Uterus (tissue), 4 donors: ENCODE measurements around the gene RGS14. TPM values are rescaled to one million over a fixed set of nuclear protein-coding genes. Genes with fewer than 3 reads are reported as not detected.

Experiments
- DNase-seq, 2 donors: peaks; one replicate each; pipeline ENCODE4 v3.0.0-alpha.2; 2019 to 2020
- H3K27ac ChIP-seq, 2 donors: fragments of 200-600 bp; sonication (generic); 1 replicate in 1 of 2; 2 replicates in 1 of 2; pipeline ENCODE4 v1.5.1; 2016 to 2018
- H3K27me3 ChIP-seq, 2 donors: fragments of 200-600 bp; sonication (generic); one replicate each; pipeline ENCODE4 v1.5.1; 2018 to 2019; ENCODE audit warnings: control low read depth in 1 of 2
- H3K36me3 ChIP-seq, 2 donors: fragments of 200-600 bp; sonication (generic); one replicate each; pipeline ENCODE4 v1.5.1; 2019; ENCODE audit warnings: control low read depth in 1 of 2
- H3K4me1 ChIP-seq, 2 donors: fragments of 200-600 bp; sonication (generic); one replicate each; pipeline ENCODE4 v1.5.1; 2018 to 2019; ENCODE audit warnings: control low read depth in 1 of 2
- H3K4me3 ChIP-seq, 2 donors: fragments of 200-600 bp; sonication (generic); 1 replicate in 1 of 2; 2 replicates in 1 of 2; pipeline ENCODE4 v1.5.1; 2018 to 2019; ENCODE audit warnings: mild to moderate bottlenecking in 1 of 2
- H3K9me3 ChIP-seq, 2 donors: fragments of 200-600 bp; sonication (generic); one replicate each; pipeline ENCODE4 v1.5.1; 2019; ENCODE audit warnings: control low read depth in 1 of 2
- CTCF ChIP-seq, 4 experiments: fragments of 200-600 bp in 2 of 4; fragments of 450-650 bp in 2 of 4; sonication (generic) in 2 of 4; IDR thresholded peaks; one replicate each; pipeline ENCODE4 v1.5.1; 2016 to 2019; ENCODE audit warnings: antibody characterized with exemption in 4 of 4, mild to moderate bottlenecking in 2 of 4, moderate library complexity in 1 of 4
- POLR2A ChIP-seq, 2 donors: fragments of 450-650 bp; IDR thresholded peaks; one replicate each; pipeline ENCODE4 v1.6.1; 2016; ENCODE audit warnings: antibody characterized with exemption in 2 of 2, mild to moderate bottlenecking in 1 of 2, moderate library complexity in 1 of 2
- intact Hi-C: fragments of 100-400 bp; cut with DNase I; formaldehyde crosslinking; loops from one replicate; pipeline ENCODE4 v1.15.1; 2023; ENCODE audit warnings: low total_unique reads
- total RNA-seq, 4 donors: library from RNA; depleted of rRNA in 3 of 4; stranded (reverse); fragments of >200 nt in 3 of 4; gene quantifications; one replicate each; pipeline versions ENCODE4 v1.1.0 to v1.2.4, GENCODE V29; 2014 to 2023
- donor health status: DM: yes; HTN: yes; CAD: no.

The RGS14 gene
- total RNA-seq, 4 donors from 2014 or later = 1.5 to 25.6 (median 13.6) TPM

DNA sequence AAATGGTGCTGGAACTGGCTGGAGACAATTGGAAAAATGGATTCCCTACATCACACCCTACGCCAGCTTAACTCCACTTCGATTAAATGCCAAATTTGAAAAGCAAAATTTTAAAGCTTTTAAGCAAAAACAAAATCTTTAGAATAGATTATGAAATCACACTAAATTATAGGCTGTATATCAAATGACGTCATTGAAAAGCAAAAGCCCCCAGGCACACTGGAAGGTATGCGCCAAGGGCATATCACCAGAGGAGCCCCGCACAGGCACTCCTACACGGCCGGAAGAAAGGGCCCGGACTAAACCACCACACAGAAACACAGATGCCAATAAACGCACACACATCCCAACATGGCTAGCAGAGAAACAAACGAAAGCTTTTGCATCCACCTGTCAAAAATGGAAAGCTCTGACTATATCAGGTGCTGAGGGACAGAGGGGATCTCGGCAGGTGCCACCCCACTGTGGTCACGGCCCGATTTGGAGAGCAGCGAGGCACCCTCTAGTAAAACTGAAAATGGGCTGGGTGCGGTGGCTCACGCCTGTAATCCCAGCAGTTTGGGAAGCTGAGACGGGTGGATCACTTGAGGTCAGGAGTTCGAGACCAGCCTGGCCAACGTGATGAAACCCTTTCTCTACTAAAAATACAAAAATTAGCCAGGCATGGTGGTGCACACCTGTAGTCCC lies 29.0 kb upstream of the RGS14 start:
- no peaks in the 10 kb centered on the region for H3K9me3 ChIP-seq
- intact Hi-C loops = no loop called here
- no peak overlapping the region for H3K4me3 ChIP-seq
- no peaks in the 10 kb centered on the region for H3K27me3 ChIP-seq
- no peak for TF ChIP-seq CTCF (IDR thresholded peaks at IDR 0.05)
- TF ChIP-seq POLR2A (IDR thresholded peaks at IDR 0.05) = no peak
- no peak for DNase-seq
- no peaks in the 10 kb centered on the region for H3K4me1 ChIP-seq
- peak overlapping the region; percentile 42 to 53 for H3K27ac ChIP-seq
- H3K36me3 ChIP-seq = no peaks in the 10 kb centered on the region

- Histone ChIP-seq H3K9me3 (no peaks in the 10 kb centered on the region), H3K27ac (no peak overlapping the region), H3K36me3 (no peaks in the 10 kb centered on the region), H3K27me3 (no peaks in the 10 kb centered on the region), H3K4me1 (no peaks in the 10 kb centered on the region), H3K4me3 (no peak overlapping the region)
- no peak for DNase-seq
- TF ChIP-seq POLR2A (IDR thresholded peaks at IDR 0.05) (no peak), CTCF (IDR thresholded peaks at IDR 0.05) (no peak)
- intact Hi-C loops = no loop called here
Observed at GRCh38 chr5:177329883-177330282, 27.8 kb upstream of the RGS14 start.

DNA sequence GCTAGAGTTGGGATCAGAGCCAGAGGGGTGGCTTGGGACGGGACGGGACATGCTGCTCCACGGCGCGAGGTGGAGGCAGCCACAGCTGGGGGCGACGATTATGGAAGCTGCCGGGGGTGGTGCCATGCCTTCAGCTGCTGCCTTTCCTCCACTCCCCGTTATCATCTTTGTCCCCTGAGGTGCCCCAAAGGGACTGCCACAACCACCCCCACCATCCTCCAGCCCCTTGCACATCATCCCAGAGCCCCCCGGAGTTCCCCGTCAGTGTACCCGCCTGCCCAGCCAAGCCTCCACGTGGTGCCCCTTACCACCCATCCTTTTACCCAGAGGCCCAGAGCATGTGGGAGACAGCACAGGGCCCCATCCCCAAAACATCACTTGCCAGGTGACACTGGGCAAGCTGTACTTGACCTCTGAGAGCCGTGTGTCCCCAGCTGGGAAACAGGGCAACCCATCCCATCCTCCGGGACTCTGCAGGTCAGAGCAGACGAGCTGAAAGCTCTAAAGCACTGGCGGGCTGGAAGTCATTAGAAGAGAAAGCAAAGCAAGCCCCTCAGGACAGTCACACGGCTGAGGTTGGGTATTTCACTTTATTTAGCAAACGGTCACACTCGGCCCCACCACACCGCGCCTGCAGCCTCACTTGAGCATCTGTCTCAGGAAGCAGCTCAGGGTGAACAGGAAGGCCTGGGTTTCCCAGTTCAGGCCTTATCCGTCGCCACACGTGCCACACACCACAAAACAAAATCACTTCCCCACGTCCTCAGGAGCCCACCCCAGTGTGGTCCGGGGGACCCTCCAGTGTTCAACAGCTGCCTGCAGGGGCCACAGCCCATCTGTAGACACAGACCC lies 26.5 kb upstream of the RGS14 start:
- H3K36me3 ChIP-seq = no peaks in the 10 kb centered on the region

GRCh38 chr5:177332031-177332895 lies 25.5 kb upstream of the RGS14 start:
- intact Hi-C loops = no loop called here

More for the DNA sequence above, 26.5 kb upstream of the RGS14 start:
- Histone ChIP-seq H3K9me3 (no peaks in the 10 kb centered on the region), H3K4me3 (no peak overlapping the region), H3K27me3 (no peaks in the 10 kb centered on the region), H3K27ac (no peak overlapping the region), H3K4me1 (no peaks in the 10 kb centered on the region)
- TF ChIP-seq POLR2A (IDR thresholded peaks at IDR 0.05) (no peak), CTCF (IDR thresholded peaks at IDR 0.05) (no peak)
- DNase-seq = no peak
- intact Hi-C loops = no loop called here

More at GRCh38 chr5:177332031-177332895, 25.5 kb upstream of the RGS14 start:
- Histone ChIP-seq H3K27ac (no peak overlapping the region), H3K36me3 (no peaks in the 10 kb centered on the region), H3K27me3 (no peaks in the 10 kb centered on the region), H3K9me3 (no peaks in the 10 kb centered on the region), H3K4me1 (no peaks in the 10 kb centered on the region), H3K4me3 (no peak overlapping the region)
- DNase-seq = no peak
- TF ChIP-seq CTCF (IDR thresholded peaks at IDR 0.05) (no peak), POLR2A (IDR thresholded peaks at IDR 0.05) (no peak)
